Right lobe of liver (tissue), 4 donors: Measurements from ENCODE around the gene INSR.

Experiments used
- CTCF ChIP-seq, 4 donors: fragments of 200-600 bp in 3 of 4; fragments of 450-650 bp in 1 of 4; IDR thresholded peaks; one replicate each; pipeline versions ENCODE4 v1.5.1 to v1.8.0; 2016 to 2022; ENCODE audit warnings: antibody characterized with exemption in 4 of 4, mild to moderate bottlenecking in 2 of 4
- POLR2A ChIP-seq: fragments of 450-650 bp; IDR thresholded peaks from one replicate; pipeline ENCODE4 v1.6.1; 2017; ENCODE audit warnings: antibody characterized with exemption, mild to moderate bottlenecking
- donor health status: DM: no; HTN: no; CAD: no.
- donor health status: DM: no; HTN: no; CAD: no.
- donor health status: DM: no; HTN: yes; CAD: no.

- TF ChIP-seq CTCF (IDR thresholded peaks at IDR 0.05), result no peak
- no peak for TF ChIP-seq POLR2A
These were observed 210.9 kb downstream of the INSR start for GRCh38 chr19:7083076-7083956.
